CD4-positive, alpha-beta T cell treated with Interferon gamma for 1 hour (primary cell): ENCODE measurements around the gene PNMA6F.
"Not testable (repeated sequence)": the region's sequence is repeated elsewhere in the genome, so short reads cannot be mapped to it uniquely, and the experiment has no call there.

ENCODE experiments used
- DNase-seq: peaks from one replicate; pipeline ENCODE4 v3.0.0-alpha.2; 2020

PNMA6F gene

GRCh38 chrX:153301746-153302145 is 19.8 kb downstream of the PNMA6F start:
- no peak for DNase-seq

- DNase-seq = no peak
These were observed 21.7 kb downstream of the PNMA6F start for GRCh38 chrX:153299855-153300254.

GRCh38 chrX:153297376-153297775 is 24.2 kb downstream of the PNMA6F start:
- no peak for DNase-seq

GRCh38 chrX:153293485-153294071 is 28.0 kb downstream of the PNMA6F start:
- DNase-seq = not testable (repeated sequence)

GRCh38 chrX:153288807-153289206 is 32.8 kb downstream of the PNMA6F start:
- DNase-seq = not testable (repeated sequence)

GRCh38 chrX:153285678-153286077 is 35.9 kb downstream of the PNMA6F start:
- not testable (repeated sequence) for DNase-seq

- DNase-seq = not testable (repeated sequence)
These were observed 37.6 kb downstream of the PNMA6F start for GRCh38 chrX:153283982-153284381.

GRCh38 chrX:153281784-153282183 is 39.8 kb downstream of the PNMA6F start:
- not testable (repeated sequence) for DNase-seq

GRCh38 chrX:153279304-153279703 is 42.3 kb downstream of the PNMA6F start:
- DNase-seq = not testable (repeated sequence)

- not testable (repeated sequence) for DNase-seq
These were observed 45.5 kb downstream of the PNMA6F start for GRCh38 chrX:153276049-153276448.

- DNase-seq = not testable (repeated sequence)
These were observed 46.1 kb downstream of the PNMA6F start for GRCh38 chrX:153275418-153275817.

- not testable (repeated sequence) for DNase-seq
These were observed 49.0 kb downstream of the PNMA6F start for GRCh38 chrX:153272584-153272983.

GRCh38 chrX:153272070-153272469 is 49.5 kb downstream of the PNMA6F start:
- DNase-seq = not testable (repeated sequence)
